ENCODE measurements around the gene PRIM2. TPM values are rescaled to one million over a fixed set of nuclear protein-coding genes. Genes with fewer than 3 reads are reported as not detected.
"Not testable (repeated sequence)": the region's sequence is repeated elsewhere in the genome, so short reads cannot be mapped to it uniquely, and the experiment has no call there.

Gene PRIM2
- total RNA-seq, 4 donors from 2014 or later: 8.5 to 14.6 (median 11.0) TPM

DNA sequence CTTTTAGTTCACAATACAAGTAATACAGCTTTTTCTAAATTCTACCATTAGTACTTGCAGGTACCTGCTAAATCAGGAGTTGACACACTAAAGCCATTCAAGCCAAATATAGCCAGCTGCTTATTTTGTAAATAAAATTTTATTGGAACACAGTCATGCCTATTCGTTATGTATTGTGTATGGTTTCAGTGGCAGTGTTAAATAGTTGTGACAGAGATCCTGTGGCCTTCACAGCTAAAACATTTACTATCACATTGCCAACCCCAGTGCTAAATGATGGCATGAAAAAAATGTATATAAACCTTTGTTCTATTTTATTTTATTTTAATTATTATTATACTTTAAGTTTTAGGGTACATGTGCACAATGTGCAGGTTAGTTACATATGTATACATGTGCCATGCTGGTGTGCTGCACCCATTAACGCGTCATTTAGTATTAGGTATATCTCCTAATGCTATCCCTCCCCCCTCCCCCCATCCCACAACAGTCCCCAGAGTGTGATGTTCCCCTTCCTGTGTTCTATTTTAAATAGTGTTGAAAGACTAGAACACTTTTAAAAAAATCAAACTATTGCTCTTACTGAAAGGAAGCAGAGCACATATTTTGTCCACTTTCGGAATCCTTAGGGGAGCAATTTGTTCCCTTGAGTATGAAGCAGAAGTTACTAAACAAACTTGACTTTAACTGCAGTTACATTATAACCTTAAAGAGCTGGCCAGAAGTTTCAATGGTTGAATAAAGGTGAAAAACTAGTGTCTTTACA lies 115.7 kb downstream of the PRIM2 start:
- H3K27me3 ChIP-seq: no peaks in the 10 kb centered on the region
- no peak overlapping the region for H3K4me3 ChIP-seq
- H3K27ac ChIP-seq: no peak overlapping the region
- H3K36me3 ChIP-seq: no peaks in the 10 kb centered on the region
- no peaks in the 10 kb centered on the region for H3K9me3 ChIP-seq
- no peak for DNase-seq (ENCODE audit: low spot score in 2 of 2)
- H3K4me1 ChIP-seq: peaks cover 16% of the 10 kb centered on the region
- 80% methylated on average over 4 of the region's 4 CpGs for WGBS
- TF ChIP-seq POLR2AphosphoS5 (IDR thresholded peaks at IDR 0.05) (no peak), EP300 (IDR thresholded peaks at IDR 0.05) (no peak), POLR2A (IDR thresholded peaks at IDR 0.05) (no peak)
- TF ChIP-seq, protein P1, sequence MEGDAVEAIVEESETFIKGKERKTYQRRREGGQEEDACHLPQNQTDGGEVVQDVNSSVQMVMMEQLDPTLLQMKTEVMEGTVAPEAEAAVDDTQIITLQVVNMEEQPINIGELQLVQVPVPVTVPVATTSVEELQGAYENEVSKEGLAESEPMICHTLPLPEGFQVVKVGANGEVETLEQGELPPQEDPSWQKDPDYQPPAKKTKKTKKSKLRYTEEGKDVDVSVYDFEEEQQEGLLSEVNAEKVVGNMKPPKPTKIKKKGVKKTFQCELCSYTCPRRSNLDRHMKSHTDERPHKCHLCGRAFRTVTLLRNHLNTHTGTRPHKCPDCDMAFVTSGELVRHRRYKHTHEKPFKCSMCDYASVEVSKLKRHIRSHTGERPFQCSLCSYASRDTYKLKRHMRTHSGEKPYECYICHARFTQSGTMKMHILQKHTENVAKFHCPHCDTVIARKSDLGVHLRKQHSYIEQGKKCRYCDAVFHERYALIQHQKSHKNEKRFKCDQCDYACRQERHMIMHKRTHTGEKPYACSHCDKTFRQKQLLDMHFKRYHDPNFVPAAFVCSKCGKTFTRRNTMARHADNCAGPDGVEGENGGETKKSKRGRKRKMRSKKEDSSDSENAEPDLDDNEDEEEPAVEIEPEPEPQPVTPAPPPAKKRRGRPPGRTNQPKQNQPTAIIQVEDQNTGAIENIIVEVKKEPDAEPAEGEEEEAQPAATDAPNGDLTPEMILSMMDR (IDR thresholded peaks at IDR 0.05): no peak

DNA sequence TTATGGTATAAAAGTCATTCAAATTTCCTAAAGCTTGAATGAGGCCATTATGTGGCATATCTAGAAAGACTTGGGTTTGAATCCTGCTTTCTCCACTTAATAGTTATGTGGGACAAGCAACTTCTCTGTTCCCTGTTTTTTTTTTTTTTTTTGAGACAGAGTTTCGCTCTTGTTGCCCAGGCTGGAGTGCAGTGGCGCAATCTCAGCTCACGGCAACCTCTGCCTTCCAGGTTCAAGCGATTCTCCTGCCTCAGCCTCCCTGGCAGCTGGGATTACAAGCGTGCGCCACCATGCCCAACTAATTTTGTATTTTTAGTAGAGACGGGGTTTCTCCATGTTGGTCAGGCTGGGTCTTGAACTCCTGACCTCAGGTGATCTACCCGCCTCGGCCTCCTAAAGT lies 116.4 kb downstream of the PRIM2 start:
- H3K9me3 ChIP-seq; H3K27ac ChIP-seq; H3K27me3 ChIP-seq; DNase-seq (ENCODE audit: low spot score in 2 of 2); H3K4me3 ChIP-seq; H3K36me3 ChIP-seq: not testable (repeated sequence)
- WGBS: 92% methylated on average over 9 of the region's 9 CpGs
- H3K4me1 ChIP-seq: peaks cover 16% of the 10 kb centered on the region

DNA sequence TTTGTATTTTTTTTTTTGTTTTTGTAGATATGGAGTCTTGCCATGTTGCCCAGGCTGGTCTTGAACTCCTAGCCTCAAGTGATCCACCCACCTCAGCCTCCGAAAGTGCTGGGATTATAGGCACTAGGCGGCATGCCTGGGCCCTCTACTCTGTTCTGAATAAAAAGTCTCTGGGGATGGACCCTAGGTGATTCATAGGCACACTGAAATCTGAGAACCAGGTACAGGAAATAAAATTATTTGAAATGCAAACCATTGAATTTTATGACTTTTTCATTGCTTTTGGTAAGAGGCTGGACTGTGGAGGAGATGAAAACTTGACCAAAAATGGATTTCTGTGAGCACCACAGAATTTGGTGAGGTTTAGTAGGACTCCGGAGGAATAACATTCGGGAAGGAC lies 117.5 kb downstream of the PRIM2 start:
- no peaks in the 10 kb centered on the region for H3K36me3 ChIP-seq
- no peaks in the 10 kb centered on the region for H3K27me3 ChIP-seq
- no peak for DNase-seq (ENCODE audit: low spot score in 2 of 2)
- WGBS: 96% methylated on average over 4 of the region's 4 CpGs
- no peak overlapping the region for H3K4me3 ChIP-seq
- no peak for TF ChIP-seq POLR2AphosphoS5 (IDR thresholded peaks at IDR 0.05)
- TF ChIP-seq POLR2A (IDR thresholded peaks at IDR 0.05): no peak
- TF ChIP-seq, protein P1 (IDR thresholded peaks at IDR 0.05): no peak
- TF ChIP-seq EP300 (IDR thresholded peaks at IDR 0.05): no peak
- no peak overlapping the region for H3K27ac ChIP-seq
- H3K9me3 ChIP-seq: no peaks in the 10 kb centered on the region
- peaks cover 16% of the 10 kb centered on the region for H3K4me1 ChIP-seq

DNA sequence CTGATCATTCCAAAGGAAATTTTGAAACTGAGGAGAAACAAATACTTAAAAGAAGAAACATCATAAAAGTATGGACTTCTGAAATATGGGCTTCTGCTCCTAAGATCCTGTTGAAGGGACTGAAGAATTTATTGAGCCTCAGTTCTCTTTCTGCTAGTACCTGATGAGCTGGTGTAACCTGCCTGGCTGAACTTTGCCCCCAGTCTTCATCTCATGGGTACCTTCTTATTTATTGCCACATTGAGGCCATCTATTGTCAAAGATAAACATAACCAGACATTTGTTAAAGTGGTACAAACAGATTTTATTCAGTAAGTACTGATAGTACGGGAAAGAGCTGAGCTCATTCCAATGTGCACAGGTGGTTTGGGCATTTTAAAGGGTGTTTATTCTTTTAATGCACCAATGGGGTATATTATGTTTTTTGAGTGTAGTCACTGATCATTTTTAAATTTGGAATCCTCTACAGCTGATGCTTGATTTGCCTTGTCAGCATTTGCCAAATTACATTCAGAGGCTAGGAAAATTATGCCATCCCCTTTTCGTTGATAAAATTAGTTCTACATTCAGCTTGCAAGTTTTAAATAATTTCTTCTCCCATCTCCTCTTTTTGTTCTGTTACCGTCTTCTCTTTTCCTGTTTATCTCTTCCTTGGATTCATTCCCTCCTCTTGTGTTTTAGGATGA lies 118.2 kb downstream of the PRIM2 start:
- H3K27ac ChIP-seq: no peak overlapping the region
- no peaks in the 10 kb centered on the region for H3K27me3 ChIP-seq
- H3K36me3 ChIP-seq: no peaks in the 10 kb centered on the region
- DNase-seq (ENCODE audit: low spot score in 2 of 2): no peak
- TF ChIP-seq POLR2AphosphoS5 (IDR thresholded peaks at IDR 0.05) (no peak), EP300 (IDR thresholded peaks at IDR 0.05) (no peak), POLR2A (IDR thresholded peaks at IDR 0.05) (no peak)
- TF ChIP-seq, protein P1 (IDR thresholded peaks at IDR 0.05): no peak
- 78% methylated on average over 3 of the region's 3 CpGs for WGBS
- H3K4me1 ChIP-seq: peaks cover 16% of the 10 kb centered on the region
- H3K9me3 ChIP-seq: no peaks in the 10 kb centered on the region
- no peak overlapping the region for H3K4me3 ChIP-seq

DNA sequence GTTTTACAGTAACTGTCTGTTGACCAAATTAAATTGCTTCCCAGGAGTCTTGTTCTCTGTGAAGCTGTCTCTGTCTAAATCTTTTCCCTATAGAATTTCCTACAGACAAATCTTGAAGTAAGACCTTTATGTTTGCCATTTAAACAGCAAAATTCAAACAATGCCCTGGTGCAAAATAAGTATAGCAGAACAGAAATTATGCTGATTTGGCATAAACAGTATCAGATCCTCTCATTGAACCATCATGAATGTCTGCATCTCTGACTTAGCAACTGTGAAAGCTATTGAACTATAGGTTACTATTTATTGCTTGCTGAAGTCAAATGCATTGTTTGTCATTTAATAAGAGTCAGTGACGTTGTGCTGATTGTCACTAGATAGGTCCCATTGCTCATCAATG lies 123.3 kb downstream of the PRIM2 start:
- H3K36me3 ChIP-seq; DNase-seq (ENCODE audit: low spot score in 2 of 2); H3K4me3 ChIP-seq; H3K4me1 ChIP-seq; H3K9me3 ChIP-seq; H3K27ac ChIP-seq; H3K27me3 ChIP-seq: not testable (repeated sequence)
- 96% methylated on average over 1 of the region's 1 CpG for WGBS

DNA sequence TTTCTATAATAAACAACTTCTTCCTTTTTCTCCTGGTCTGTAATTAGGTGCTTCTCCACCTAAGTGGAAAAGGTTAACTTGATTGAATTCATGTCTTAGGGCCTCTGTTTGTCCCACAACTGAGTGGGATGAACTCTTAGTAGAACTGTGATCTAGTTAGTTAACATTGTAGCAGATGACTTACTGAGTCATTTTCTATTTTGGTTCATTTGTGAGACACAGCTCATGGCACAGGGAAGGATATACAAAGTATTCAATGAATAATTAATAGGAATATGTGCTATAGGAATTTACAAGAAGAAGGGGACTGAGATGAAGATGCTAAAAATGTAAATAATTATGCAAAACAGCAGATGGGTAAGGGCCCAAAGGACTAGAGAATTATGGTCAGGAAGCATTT lies 124.7 kb downstream of the PRIM2 start:
- H3K27ac ChIP-seq; H3K4me1 ChIP-seq; DNase-seq (ENCODE audit: low spot score in 2 of 2); H3K9me3 ChIP-seq; H3K36me3 ChIP-seq; H3K27me3 ChIP-seq; H3K4me3 ChIP-seq: not testable (repeated sequence)

DNA sequence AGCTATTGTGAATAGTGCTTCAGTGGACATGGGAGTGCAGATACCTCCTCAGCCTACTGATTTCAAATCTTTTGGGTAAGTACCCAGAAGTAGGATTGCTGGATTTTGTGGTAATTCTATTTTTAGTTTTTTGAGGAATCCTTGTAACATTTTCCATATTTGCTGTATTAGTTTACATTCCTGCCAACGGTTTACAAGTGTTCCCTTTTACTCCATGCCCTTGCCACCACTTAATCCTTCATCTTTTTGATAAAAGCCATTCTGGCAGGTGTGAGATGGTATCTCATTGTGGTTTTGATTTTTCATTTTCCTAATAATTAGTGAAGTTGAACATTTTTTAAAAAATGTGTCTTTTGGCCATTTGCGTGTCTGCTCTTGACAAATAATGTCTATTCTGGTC lies 125.8 kb downstream of the PRIM2 start:
- WGBS: 79% methylated on average over 2 of the region's 2 CpGs
- not testable (repeated sequence) for H3K27me3 ChIP-seq; DNase-seq (ENCODE audit: low spot score in 2 of 2)

DNA sequence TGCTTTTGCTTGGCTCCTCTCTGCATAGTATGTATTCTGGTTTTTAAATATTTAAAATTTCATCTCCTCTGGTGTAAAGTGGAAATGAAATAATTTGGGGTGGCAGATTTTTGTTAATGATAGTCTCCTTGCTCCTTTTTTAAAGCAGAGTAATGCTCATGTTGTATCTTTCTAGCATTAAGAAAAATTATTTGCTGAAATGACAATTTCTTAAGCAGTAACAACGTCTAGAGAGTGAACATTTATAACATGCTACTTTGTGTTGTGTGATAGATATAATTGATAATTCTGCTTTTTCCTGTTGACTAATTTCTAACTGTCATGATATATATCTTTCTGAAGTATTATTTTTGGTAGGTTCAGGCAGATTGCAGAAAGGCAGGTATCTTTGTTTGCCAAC lies 127.4 kb downstream of the PRIM2 start:
- H3K27me3 ChIP-seq; H3K27ac ChIP-seq; H3K9me3 ChIP-seq; DNase-seq (ENCODE audit: low spot score in 2 of 2); H3K4me1 ChIP-seq; H3K4me3 ChIP-seq; H3K36me3 ChIP-seq: not testable (repeated sequence)
- WGBS: 84% methylated on average over 1 of the region's 1 CpG

More for the DNA sequence above, 125.8 kb downstream of the PRIM2 start:
- H3K27ac ChIP-seq, H3K9me3 ChIP-seq, H3K4me1 ChIP-seq, H3K36me3 ChIP-seq, H3K4me3 ChIP-seq: not testable (repeated sequence)

DNA sequence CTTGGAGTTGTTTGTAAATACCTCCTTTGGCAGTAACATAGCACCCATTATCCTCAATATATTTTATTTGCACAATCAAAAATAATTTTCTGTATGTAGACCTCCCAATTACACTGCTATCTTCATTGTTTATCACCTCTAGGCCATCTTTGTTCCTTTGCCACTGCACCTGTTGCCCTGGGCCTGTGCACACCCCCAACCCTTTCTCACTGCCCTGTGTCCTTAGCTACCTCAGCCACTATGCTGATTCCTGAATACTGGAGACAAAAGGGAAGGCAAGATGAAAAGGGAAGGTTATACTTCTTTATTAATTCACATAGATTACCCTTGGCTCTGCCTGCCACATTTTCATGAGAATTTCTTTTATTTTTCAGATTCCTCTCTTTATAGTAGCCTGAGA lies 127.9 kb downstream of the PRIM2 start:
- not testable (repeated sequence) for DNase-seq (ENCODE audit: low spot score in 2 of 2); H3K4me3 ChIP-seq; H3K27me3 ChIP-seq; H3K36me3 ChIP-seq; H3K4me1 ChIP-seq; H3K27ac ChIP-seq; H3K9me3 ChIP-seq

DNA sequence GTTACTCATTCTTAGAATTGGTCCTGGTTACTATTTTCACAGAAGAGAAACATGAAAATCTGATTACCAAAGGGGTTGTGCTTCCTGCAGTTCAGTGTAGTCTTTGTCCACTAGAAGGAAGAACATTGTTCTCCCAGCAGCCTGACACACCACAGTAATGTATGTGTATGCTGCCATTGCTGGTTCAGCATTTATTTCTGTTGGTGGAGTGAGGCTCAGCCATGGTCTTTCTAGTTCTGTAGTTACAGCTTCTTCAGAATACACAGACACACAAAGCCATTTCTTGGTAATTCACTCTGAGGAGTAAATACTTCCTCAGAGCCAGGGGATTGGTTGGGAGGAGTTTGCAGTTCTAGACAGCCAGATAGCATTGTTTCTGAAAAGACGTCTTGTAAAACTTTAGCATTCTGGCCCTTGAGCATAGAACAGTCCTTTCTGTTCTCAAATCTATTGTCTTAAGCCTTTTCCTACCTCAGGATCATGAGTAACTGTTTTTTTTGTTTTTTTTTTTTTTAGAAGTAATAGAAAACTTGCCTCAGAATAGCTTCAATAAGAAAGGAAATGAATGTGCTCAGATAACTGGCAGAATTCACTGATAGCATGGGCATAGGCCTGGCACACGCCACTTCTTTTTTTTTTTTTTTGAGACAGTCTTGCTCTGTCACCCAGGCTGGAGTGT lies 128.5 kb downstream of the PRIM2 start:
- DNase-seq (ENCODE audit: low spot score in 2 of 2); H3K27ac ChIP-seq; H3K36me3 ChIP-seq; H3K9me3 ChIP-seq; H3K4me3 ChIP-seq; H3K27me3 ChIP-seq; H3K4me1 ChIP-seq: not testable (repeated sequence)
- 58% methylated on average over 2 of the region's 2 CpGs for WGBS
